Activated naive CD4-positive, alpha-beta T cell (primary cell): Measurements from ENCODE around the gene NCMAP.

Source experiments
- DNase-seq, 4 experiments: peaks; one replicate each; lab custom pipeline; 2025; lab: John Stamatoyannopoulos, UW

Gene NCMAP

DNA sequence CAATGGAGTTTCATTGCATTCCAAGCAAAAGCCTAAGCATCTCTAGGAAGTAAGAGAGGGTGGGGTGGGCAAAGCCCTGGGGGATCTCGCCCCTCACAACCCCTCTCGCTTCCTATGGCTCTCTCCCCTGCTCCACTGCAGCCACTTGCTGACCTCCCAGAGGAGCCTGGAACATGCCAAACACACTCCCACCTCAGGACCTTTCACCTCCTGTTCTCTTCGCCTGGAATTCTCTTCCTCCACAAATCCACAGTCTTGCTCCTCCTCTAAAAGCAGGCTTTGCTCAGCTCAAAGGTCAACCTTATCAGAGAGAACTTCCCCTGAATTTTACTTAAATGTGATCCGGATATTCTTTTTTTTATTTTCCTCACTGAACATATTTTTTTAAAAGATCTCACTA lies 66.3 kb downstream of the NCMAP start:
- no peak for DNase-seq

DNA sequence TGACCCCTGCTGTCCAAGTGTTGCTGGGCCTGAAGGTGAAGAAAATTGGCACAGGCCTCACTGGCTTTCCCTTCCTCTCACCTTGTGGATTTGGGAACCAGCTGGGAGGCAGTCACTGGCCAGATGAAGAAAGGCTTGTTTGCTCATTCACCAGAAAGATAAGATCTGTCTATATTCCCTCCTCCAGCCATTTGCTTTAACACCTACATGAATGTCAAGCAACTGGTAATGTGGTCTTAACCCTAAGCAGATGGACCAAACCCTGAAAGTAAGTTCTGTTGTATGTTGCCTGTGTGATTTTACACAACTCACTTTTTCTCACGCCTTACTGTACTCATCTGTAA lies 76.9 kb downstream of the NCMAP start:
- DNase-seq = no peak

DNA sequence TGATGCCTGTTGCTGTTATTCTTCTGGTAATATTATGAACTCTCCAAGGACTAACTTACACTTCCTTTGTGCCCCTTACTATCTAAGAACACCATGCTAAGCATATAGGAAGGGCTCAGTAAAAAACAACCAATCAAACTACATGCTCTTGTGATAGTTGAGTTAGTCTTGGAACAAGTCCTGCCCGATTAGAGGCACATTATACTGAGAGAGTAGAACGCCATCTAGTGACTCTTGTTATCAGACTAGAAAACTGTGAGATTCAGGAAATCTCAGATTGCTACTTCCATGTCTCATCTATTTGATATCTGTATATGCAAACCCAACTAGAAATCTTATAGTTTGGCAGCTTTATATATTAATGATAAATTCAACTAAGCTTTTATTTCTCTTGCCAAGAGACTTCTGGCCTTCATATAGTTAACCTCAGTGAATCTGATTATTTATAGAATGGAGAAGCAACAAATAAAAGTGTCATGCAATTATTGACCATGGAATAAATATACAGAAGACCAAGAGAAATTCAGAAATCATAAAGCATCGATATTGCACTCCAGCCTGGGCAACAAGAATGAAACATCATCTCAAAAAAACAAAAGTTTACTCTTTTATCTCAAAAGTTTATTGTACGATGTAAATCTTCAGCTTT lies 79.4 kb downstream of the NCMAP start:
- DNase-seq = no peak

- no peak for DNase-seq
Observed at GRCh38 chr1:24636661-24637357, 80.9 kb downstream of the NCMAP start.

DNA sequence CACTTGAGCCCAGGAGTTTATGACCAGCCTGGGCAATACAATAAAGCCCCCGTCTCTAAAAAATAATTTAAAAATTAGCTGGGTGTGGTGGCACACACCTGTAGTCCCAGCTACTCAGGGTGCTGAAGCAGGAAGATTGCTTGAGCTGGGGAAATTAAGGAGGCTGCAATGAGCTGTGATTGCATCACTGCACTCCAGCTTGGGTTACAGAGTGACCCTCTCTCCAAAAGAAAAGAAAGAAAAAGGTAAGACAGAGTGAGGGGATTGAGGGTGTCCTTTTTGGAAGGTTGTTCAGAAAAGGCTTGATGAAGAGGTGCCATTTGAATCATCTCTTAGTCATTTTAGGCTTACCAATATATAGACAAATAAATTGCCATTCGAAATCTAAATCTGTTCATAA lies 83.2 kb downstream of the NCMAP start:
- no peak for DNase-seq

DNA sequence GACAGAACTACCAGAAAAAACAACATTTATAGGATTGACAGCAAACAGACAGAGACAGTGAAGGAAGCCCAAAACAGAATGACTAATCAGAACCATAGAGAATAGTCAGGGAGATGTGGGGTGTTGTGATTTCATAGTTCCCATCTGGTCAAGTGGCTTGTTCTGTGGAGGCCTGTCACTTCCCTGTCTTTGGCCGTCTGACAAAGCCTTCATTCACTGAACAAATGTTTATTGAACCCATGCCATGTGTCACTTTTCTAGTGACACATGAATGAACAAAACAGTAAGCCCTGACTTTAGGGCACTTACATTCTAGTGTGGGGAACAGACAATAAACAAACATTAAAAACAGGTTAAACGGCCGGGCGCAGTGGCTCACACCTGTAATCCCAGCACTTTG lies 84.0 kb downstream of the NCMAP start:
- DNase-seq = no peak

- DNase-seq = no peak
Observed at GRCh38 chr1:24640288-24640687, 84.4 kb downstream of the NCMAP start.

GRCh38 chr1:24641646-24642151 lies 85.8 kb downstream of the NCMAP start:
- DNase-seq = peak in 3 of 4 experiments; percentile 8 to 14 (median 9)

DNA sequence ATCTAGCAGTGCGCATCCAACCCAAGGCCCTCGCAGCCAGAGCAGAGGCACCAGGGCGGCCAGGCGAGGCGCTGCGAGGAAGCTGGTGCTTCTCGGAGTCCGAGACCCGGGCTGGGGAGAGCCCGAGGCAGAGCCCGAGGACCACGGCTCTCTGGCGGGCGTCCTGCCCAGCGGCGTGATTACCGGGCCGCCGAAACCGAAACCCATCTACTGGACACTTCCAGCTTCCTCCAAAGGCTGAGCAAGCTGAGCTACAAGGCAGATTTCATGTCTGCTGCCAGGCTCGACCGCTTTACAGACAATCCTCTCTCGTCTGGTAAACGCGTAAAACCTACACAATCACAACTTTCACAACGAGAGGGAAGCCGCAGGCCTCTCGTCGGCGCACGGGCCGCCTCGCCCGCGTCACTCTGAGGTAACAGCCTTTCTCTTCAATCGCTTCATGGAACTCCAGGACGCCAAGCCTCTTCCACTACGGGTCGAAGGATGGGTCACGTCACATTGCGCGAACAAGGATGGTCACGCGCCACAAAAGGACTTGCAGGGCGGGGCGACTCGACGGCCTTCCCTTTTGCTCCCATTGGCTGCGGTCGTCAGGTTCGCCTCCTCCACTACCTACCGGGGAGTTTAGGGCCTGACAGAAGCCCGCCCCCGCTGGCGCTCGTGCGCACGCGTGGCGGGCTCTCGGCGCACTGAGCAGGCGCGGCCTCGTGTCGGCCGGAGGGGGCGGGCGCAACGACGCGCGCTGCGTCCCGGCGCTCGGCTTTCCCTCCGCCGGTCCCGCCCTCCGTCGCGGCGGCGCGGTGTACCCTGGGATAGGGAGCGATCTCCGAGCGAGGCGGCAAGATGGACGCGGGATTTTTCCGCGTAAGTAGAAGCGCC lies 86.8 kb downstream of the NCMAP start, which contains the start of gene SRRM1:
Gene SRRM1 (plus strand): TSS at position 822 of the 882 bp plus-strand sequence. CDS start 25 bp downstream, at position 847.
- peak; percentile 93 to 97 (median 95) for DNase-seq

GRCh38 chr1:24643363-24644099 lies 87.6 kb downstream of the NCMAP start:
- no peak for DNase-seq

DNA sequence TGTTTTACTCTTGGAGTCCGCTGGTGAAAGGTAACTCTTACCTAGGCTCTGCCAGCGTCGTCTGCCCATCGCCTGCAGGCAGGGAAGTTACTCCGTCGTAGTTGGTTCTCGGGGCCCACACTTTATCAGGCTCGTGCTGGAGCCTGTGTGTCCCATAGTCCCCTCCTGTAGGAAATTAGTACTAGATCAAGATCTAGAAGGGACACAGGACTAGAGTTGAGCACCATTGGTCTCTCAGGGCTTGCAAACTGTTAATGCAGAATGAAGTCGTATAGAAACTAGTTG lies 88.2 kb downstream of the NCMAP start:
- no peak for DNase-seq

- no peak for DNase-seq
Observed at GRCh38 chr1:24648919-24649318, 93.0 kb downstream of the NCMAP start.

- no peak for DNase-seq
Observed at GRCh38 chr1:24652382-24652781, 96.5 kb downstream of the NCMAP start.

GRCh38 chr1:24654010-24654409 lies 98.1 kb downstream of the NCMAP start:
- DNase-seq = no peak

GRCh38 chr1:24656046-24656445 lies 100.2 kb downstream of the NCMAP start:
- DNase-seq = no peak

DNA sequence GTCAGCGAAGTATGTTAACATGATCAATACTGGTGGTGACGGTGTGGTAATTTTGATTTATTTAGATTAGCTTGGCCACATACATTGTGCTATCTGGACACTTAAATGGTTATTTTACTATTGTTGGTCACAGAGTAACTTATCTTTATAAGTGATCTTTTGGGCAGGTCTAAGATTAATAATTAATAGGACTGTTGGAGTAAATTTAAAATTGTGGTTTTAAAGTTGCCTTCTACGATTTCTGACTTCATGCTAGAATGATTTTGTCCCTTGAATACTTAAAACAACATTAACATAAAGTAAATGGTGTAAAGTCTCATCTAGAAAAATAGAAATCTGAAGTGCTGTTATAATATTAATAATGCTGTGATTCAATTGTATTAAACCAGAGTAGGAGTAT lies 101.9 kb downstream of the NCMAP start:
- DNase-seq = no peak
